GM21528 (cell line): ENCODE measurements around the gene CLCN2.
"Not testable (repeated sequence)": the region's sequence is repeated elsewhere in the genome, so short reads cannot be mapped to it uniquely, and the experiment has no call there.

Source experiments
- ATAC-seq: cut with Tn5 transposase; IDR thresholded peaks from one replicate; pipeline ENCODE4 v1.9.1; 2021; ENCODE audit warnings: mild to moderate bottlenecking, moderate library complexity; ENCODE audit not compliant: unreplicated experiment, low FRiP score

CLCN2 gene

DNA sequence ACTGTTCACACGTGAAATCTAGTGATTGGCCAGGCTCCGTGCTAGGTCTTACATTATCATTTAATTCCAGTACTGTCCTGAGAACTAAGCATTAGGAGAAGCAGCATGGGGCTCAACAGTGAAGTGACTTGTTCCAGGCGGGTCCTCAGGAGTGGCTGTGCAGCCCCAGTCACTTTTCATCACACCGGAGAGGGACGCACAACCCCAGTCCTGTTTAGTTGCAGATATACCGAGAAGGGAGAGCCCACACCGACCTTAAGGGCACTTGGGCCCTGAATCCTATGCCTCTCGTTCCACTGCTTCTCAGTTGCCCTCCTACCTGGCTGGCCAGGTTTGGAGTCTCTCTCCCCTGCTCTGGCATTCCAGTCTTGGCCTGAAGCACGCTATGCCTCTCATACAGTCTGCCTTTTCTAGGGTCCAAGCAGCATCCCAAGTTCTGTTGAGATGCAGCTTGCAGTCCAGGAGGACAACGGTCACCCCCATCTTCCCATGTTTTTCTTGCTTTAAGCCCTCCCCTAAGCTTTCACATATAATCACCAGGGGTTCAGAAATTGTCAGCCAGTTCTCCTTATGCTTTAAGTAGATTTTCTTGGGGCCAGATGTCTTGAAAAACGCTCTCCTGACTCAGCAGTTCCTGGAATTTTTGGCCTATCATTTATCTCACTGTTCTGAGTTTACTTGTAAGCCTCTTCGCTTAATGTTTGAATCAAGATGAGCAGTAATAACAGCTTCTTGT, 13.9 kb downstream of the CLCN2 start:
- no peak for ATAC-seq

GRCh38 chr3:184346480-184347190, 14.8 kb downstream of the CLCN2 start:
- ATAC-seq = no peak

- no peak for ATAC-seq
Measured at GRCh38 chr3:184345317-184346144, 15.9 kb downstream of the CLCN2 start.

GRCh38 chr3:184344579-184345316, 16.7 kb downstream of the CLCN2 start:
- ATAC-seq = no peak

- ATAC-seq = no peak
Measured at GRCh38 chr3:184343200-184343876, 18.1 kb downstream of the CLCN2 start.

- ATAC-seq = no peak
Measured at GRCh38 chr3:184341925-184342324, 19.5 kb downstream of the CLCN2 start.

GRCh38 chr3:184339451-184340135, 21.8 kb downstream of the CLCN2 start:
- not testable (repeated sequence) for ATAC-seq

DNA sequence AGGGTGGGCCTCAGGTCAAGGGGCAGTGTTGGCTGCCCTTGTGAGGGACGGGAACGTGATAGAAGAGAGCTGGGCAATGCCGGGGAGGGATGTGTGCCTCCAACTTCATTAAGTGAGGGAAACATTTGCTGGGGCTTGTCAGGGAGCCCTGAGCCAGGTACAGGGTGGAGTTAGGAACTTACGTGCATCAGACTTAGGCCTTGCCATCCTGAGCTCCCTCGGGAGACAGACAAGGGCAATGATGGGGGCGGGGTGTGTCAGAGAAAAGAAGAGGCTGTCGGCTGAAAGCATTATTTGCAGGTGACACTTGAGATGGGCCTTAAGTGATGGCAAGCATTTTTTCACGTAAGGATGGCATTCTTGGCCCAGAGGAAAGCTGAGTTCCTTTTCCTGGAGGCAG, 22.4 kb downstream of the CLCN2 start:
- ATAC-seq = no peak

- no peak for ATAC-seq
Measured at GRCh38 chr3:184338511-184338945, 22.9 kb downstream of the CLCN2 start.

- ATAC-seq = no peak
Measured at GRCh38 chr3:184337981-184338380, 23.4 kb downstream of the CLCN2 start.

- no peak for ATAC-seq
Measured at GRCh38 chr3:184337399-184337714, 24.0 kb downstream of the CLCN2 start, which contains the start of gene FAM131A. Gene FAM131A (plus strand): TSS chr3:184337600. CDS start chr3:184337631, 31 bp downstream.

- ATAC-seq = no peak
Measured at GRCh38 chr3:184336547-184337398, 24.6 kb downstream of the CLCN2 start.

GRCh38 chr3:184335661-184336546, 25.5 kb downstream of the CLCN2 start:
- peak; percentile 76 for ATAC-seq

DNA sequence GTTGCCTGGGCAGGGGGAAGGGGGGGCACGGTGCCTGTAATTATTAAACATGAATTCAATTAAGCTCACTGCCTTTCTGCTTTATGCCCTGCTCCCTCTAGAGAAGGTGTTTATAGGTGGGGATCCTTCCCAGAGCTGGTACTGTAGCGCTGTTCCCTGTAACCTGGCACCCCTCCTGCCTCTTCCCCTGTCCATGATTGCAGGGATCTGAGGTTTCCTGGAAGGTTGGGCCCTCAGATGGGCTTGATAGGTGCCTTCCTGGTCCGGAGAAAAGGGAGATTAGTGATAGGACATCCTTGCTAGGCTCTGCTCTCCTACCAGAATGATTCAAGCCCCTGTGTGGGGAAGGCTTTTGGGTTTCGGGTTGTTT, 26.1 kb downstream of the CLCN2 start:
- no peak for ATAC-seq

DNA sequence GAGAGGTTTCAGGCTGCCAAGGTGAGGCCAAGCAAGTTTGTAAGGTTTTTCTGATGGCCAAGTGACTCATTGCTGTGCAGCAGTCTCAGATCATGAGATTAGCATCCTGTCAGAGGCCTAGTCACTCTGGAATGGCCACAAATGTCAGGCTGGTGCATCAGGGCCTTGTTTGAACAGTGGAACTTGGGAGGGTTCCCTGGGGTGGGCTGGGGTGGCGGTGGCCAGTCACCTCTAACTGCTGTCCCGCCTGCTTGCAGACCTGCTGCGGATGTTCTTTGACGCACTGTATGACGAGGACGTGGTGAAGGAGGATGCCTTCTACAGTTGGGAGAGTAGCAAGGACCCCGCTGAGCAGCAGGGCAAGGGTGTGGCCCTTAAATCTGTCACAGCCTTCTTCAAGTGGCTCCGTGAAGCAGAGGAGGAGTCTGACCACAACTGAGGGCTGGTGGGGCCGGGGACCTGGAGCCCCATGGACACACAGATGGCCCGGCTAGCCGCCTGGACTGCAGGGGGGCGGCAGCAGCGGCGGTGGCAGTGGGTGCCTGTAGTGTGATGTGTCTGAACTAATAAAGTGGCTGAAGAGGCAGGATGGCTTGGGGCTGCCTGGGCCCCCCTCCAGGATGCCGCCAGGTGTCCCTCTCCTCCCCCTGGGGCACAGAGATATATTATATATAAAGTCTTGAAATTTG, 26.8 kb downstream of the CLCN2 start:
- ATAC-seq = no peak

- ATAC-seq = no peak
Measured at GRCh38 chr3:184333700-184334099, 27.7 kb downstream of the CLCN2 start.

- ATAC-seq = no peak
Measured at GRCh38 chr3:184333190-184333589, 28.2 kb downstream of the CLCN2 start.
